Parathyroid adenoma (tissue), 2 donors: ENCODE data around the gene SKA2.
"Not testable (repeated sequence)": the region's sequence is repeated elsewhere in the genome, so short reads cannot be mapped to it uniquely, and the experiment has no call there.

Experiments used
- H2AFZ ChIP-seq: fragments of 300-600 bp; sonication (generic); one replicate; pipeline ENCODE4 v1.7.0; 2017; ENCODE audit warnings: antibody characterized with exemption, mild to moderate bottlenecking
- H3K27ac ChIP-seq: fragments of 300-600 bp; sonication (generic); one replicate; pipeline ENCODE4 v1.7.0; 2017
- H3K27me3 ChIP-seq: fragments of 300-600 bp; sonication (generic); one replicate; pipeline ENCODE4 v1.7.0; 2017; ENCODE audit warnings: low read length; ENCODE audit not compliant: control insufficient read depth, insufficient read depth
- H3K36me3 ChIP-seq: fragments of 300-600 bp; sonication (generic); one replicate; pipeline ENCODE4 v1.7.0; 2017; ENCODE audit warnings: low read length; ENCODE audit not compliant: control insufficient read depth, insufficient read depth
- H3K4me1 ChIP-seq: fragments of 300-600 bp; sonication (generic); one replicate; pipeline ENCODE4 v1.7.0; 2017; ENCODE audit warnings: control low read depth
- H3K4me2 ChIP-seq: fragments of 300-600 bp; sonication (generic); one replicate; pipeline ENCODE4 v1.7.0; 2017; ENCODE audit warnings: low read length
- H3K4me3 ChIP-seq: fragments of 300-600 bp; sonication (generic); one replicate; pipeline ENCODE4 v1.7.0; 2017; ENCODE audit warnings: low read depth, low read length
- H3K79me2 ChIP-seq: fragments of 300-600 bp; sonication (generic); one replicate; pipeline ENCODE4 v1.7.0; 2017; ENCODE audit warnings: control low read depth
- H3K9ac ChIP-seq: fragments of 300-600 bp; sonication (generic); one replicate; pipeline ENCODE4 v1.7.0; 2017; ENCODE audit warnings: mild to moderate bottlenecking
- H3K9me3 ChIP-seq: fragments of 300-600 bp; sonication (generic); one replicate; pipeline ENCODE4 v1.7.0; 2017; ENCODE audit warnings: low read length; ENCODE audit not compliant: control insufficient read depth
- CTCF ChIP-seq: fragments of 300-600 bp; sonication (generic); IDR thresholded peaks from one replicate; pipeline ENCODE4 v1.7.0; 2017; ENCODE audit warnings: antibody characterized with exemption, mild to moderate bottlenecking
- donor health status: primary hyperparathyroidism.

The SKA2 gene

GRCh38 chr17:59190806-59191205 lies 35.8 kb upstream of the SKA2 start:
- Histone ChIP-seq H3K27me3 (no peaks in the 10 kb centered on the region), H3K79me2 (no peaks in the 10 kb centered on the region), H3K4me3 (no peak overlapping the region), H3K4me2 (no peak overlapping the region), H3K4me1 (no peaks in the 10 kb centered on the region), H3K9me3 (no peaks in the 10 kb centered on the region), H3K9ac (no peak overlapping the region), H3K36me3 (no peaks in the 10 kb centered on the region), H3K27ac (no peak overlapping the region), H2AFZ (no peak overlapping the region)
- TF ChIP-seq CTCF: no peak

GRCh38 chr17:59186850-59187249 lies 31.9 kb upstream of the SKA2 start:
- no peak for TF ChIP-seq CTCF
- H3K36me3 ChIP-seq: no peaks in the 10 kb centered on the region
- no peak overlapping the region for H3K4me2 ChIP-seq
- H2AFZ ChIP-seq: no peak overlapping the region
- no peaks in the 10 kb centered on the region for H3K4me1 ChIP-seq
- no peaks in the 10 kb centered on the region for H3K79me2 ChIP-seq
- no peak overlapping the region for H3K4me3 ChIP-seq
- no peaks in the 10 kb centered on the region for H3K9me3 ChIP-seq
- H3K27me3 ChIP-seq: no peaks in the 10 kb centered on the region
- no peak overlapping the region for H3K27ac ChIP-seq
- H3K9ac ChIP-seq: no peak overlapping the region

GRCh38 chr17:59185997-59186396 lies 31.0 kb upstream of the SKA2 start:
- H3K9ac ChIP-seq: no peak overlapping the region
- H3K27me3 ChIP-seq: no peaks in the 10 kb centered on the region
- H3K4me2 ChIP-seq: no peak overlapping the region
- no peaks in the 10 kb centered on the region for H3K4me1 ChIP-seq
- H3K4me3 ChIP-seq: no peak overlapping the region
- no peaks in the 10 kb centered on the region for H3K9me3 ChIP-seq
- H2AFZ ChIP-seq: no peak overlapping the region
- H3K36me3 ChIP-seq: no peaks in the 10 kb centered on the region
- no peak for TF ChIP-seq CTCF
- H3K27ac ChIP-seq: no peak overlapping the region
- H3K79me2 ChIP-seq: no peaks in the 10 kb centered on the region

- no peaks in the 10 kb centered on the region for H3K36me3 ChIP-seq
- H2AFZ ChIP-seq: no peak overlapping the region
- H3K4me2 ChIP-seq: no peak overlapping the region
- H3K4me1 ChIP-seq: no peaks in the 10 kb centered on the region
- no peaks in the 10 kb centered on the region for H3K9me3 ChIP-seq
- H3K4me3 ChIP-seq: no peak overlapping the region
- no peak overlapping the region for H3K27ac ChIP-seq
- no peak overlapping the region for H3K9ac ChIP-seq
- H3K27me3 ChIP-seq: no peaks in the 10 kb centered on the region
- H3K79me2 ChIP-seq: no peaks in the 10 kb centered on the region
- TF ChIP-seq CTCF: no peak
Observed at GRCh38 chr17:59181481-59181880, 26.5 kb upstream of the SKA2 start.

GRCh38 chr17:59180626-59181025 lies 25.6 kb upstream of the SKA2 start:
- Histone ChIP-seq H2AFZ (no peak overlapping the region), H3K9me3 (no peaks in the 10 kb centered on the region), H3K27ac (no peak overlapping the region), H3K36me3 (no peaks in the 10 kb centered on the region), H3K27me3 (no peaks in the 10 kb centered on the region), H3K4me2 (no peak overlapping the region), H3K4me1 (no peaks in the 10 kb centered on the region), H3K4me3 (no peak overlapping the region), H3K79me2 (no peaks in the 10 kb centered on the region), H3K9ac (no peak overlapping the region)
- no peak for TF ChIP-seq CTCF

GRCh38 chr17:59179601-59180000 lies 24.6 kb upstream of the SKA2 start:
- not testable (repeated sequence) for H3K4me3 ChIP-seq, H3K9me3 ChIP-seq, H3K79me2 ChIP-seq, H3K27me3 ChIP-seq, H3K4me1 ChIP-seq, H3K27ac ChIP-seq, H3K36me3 ChIP-seq, H3K9ac ChIP-seq, H3K4me2 ChIP-seq, H2AFZ ChIP-seq
